Ishikawa (cell line): ENCODE measurements around the gene LRP1.

ENCODE experiments used
- CEBPB ChIP-seq: IDR thresholded peaks from 2 replicates; pipeline ENCODE4 v1.6.1; 2012
- CREB1 ChIP-seq: IDR thresholded peaks from 2 replicates; pipeline ENCODE4 v1.6.1; 2012; ENCODE audit warnings: low read depth
- EGR1 ChIP-seq: IDR thresholded peaks from 2 replicates; pipeline ENCODE4 v1.6.1; 2012
- EP300 ChIP-seq: IDR thresholded peaks from 2 replicates; pipeline ENCODE4 v1.6.1; 2012; ENCODE audit warnings: borderline replicate concordance
- FOXM1 ChIP-seq: IDR thresholded peaks from 2 replicates; pipeline ENCODE4 v1.6.1; 2012; ENCODE audit warnings: low read depth, borderline replicate concordance
- MAX ChIP-seq: IDR thresholded peaks from 2 replicates; pipeline ENCODE4 v1.6.1; 2012
- NFIC ChIP-seq: IDR thresholded peaks from 2 replicates; pipeline ENCODE4 v1.6.1; 2012
- RAD21 ChIP-seq: IDR thresholded peaks from 2 replicates; pipeline ENCODE4 v1.6.1; 2012; ENCODE audit warnings: low read depth
- TAF1 ChIP-seq: IDR thresholded peaks from 2 replicates; pipeline ENCODE4 v1.6.1; 2012; ENCODE audit warnings: low read depth, mild to moderate bottlenecking
- TCF12 ChIP-seq: IDR thresholded peaks from 2 replicates; pipeline ENCODE4 v1.6.1; 2012; ENCODE audit warnings: low read depth
- TEAD4 ChIP-seq: IDR thresholded peaks from 2 replicates; pipeline ENCODE4 v1.6.1; 2012
- USF1 ChIP-seq: IDR thresholded peaks from 2 replicates; pipeline ENCODE4 v1.6.1; 2012
- YY1 ChIP-seq: IDR thresholded peaks from 2 replicates; pipeline ENCODE4 v1.6.1; 2012; ENCODE audit warnings: low read depth
- ZBTB7A ChIP-seq: IDR thresholded peaks from 2 replicates; pipeline ENCODE4 v1.6.1; 2012; ENCODE audit warnings: low read depth
- TF ChIP-seq, protein P1 (sequence below): IDR thresholded peaks from 2 replicates; pipeline ENCODE4 v1.6.1; 2012; ENCODE audit warnings: low read depth, mild to moderate bottlenecking

LRP1 gene

DNA sequence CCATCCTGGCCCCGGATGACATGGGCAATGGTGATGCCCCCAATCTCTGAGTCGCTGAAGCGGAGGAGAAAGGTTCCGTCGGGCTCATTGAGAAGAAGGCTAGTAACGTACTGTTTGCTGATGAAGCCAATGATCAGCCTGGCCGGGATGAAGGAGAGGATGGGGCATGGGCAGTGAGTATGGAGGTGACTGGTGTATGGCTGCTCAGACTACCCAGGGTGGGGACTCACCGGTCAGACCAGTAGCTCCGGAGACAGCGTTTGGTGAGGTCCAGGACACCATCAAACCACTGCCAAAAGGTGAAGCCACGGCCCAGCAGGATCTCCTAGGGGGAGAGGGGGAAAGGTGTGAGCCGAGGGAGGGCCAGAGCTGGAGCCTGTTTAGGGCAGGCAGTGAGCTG lies 28.5 kb upstream of the LRP1 start:
- TF ChIP-seq TAF1, result no peak
- TF ChIP-seq TEAD4, result no peak
- no peak for TF ChIP-seq EP300
- TF ChIP-seq NFIC, result no peak
- no peak for TF ChIP-seq YY1
- no peak for TF ChIP-seq RAD21
- TF ChIP-seq EGR1, result no peak
- TF ChIP-seq MAX, result no peak
- TF ChIP-seq CREB1, result no peak
- TF ChIP-seq TCF12, result no peak
- TF ChIP-seq ZBTB7A, result no peak
- no peak for TF ChIP-seq USF1
- TF ChIP-seq FOXM1, result no peak

DNA sequence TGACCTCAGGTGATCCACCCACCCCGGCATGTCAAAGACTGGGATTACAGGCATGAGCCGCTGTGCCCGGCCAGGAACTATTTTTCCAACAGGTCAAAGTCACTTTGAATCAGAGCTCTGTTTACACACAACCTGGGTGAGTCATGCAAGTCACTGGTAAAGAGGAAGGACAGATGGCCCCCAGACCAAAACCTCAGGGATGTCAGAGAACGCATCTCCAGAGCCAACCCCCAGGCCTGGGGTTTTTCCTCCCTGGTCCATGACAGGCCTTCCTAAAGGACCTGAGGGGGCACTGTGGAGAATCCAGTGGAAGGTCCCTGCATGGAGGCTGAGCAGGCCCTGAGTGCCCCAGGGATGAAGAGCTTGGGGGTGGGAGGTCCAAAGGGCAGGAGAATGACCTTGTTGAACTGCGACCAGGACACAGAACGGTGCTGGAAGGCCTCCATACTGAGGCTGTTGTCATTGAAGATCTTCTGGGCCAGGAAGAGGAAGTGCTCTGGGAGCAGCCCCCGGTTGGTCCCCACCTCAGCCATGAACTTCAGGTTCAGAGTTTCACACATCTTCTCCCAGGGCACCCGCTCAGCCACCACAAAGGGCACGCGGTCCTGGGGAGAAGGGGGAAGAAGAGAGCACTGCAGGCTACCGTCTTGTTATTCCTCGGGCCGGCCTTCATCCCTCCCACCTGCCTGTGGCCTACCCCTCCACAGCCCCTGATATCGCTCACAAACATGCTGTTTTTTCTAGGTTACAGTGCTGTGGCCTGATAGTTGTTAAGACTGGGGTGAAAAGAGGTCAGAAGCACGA lies 26.2 kb upstream of the LRP1 start:
- TF ChIP-seq MAX (no peak), RAD21 (no peak), YY1 (no peak), NFIC (no peak), ZBTB7A (no peak), TEAD4 (no peak), CEBPB (no peak), USF1 (no peak), EP300 (no peak), FOXM1 (no peak)

GRCh38 chr12:57103856-57104255 lies 24.4 kb upstream of the LRP1 start:
- TF ChIP-seq, protein P1, sequence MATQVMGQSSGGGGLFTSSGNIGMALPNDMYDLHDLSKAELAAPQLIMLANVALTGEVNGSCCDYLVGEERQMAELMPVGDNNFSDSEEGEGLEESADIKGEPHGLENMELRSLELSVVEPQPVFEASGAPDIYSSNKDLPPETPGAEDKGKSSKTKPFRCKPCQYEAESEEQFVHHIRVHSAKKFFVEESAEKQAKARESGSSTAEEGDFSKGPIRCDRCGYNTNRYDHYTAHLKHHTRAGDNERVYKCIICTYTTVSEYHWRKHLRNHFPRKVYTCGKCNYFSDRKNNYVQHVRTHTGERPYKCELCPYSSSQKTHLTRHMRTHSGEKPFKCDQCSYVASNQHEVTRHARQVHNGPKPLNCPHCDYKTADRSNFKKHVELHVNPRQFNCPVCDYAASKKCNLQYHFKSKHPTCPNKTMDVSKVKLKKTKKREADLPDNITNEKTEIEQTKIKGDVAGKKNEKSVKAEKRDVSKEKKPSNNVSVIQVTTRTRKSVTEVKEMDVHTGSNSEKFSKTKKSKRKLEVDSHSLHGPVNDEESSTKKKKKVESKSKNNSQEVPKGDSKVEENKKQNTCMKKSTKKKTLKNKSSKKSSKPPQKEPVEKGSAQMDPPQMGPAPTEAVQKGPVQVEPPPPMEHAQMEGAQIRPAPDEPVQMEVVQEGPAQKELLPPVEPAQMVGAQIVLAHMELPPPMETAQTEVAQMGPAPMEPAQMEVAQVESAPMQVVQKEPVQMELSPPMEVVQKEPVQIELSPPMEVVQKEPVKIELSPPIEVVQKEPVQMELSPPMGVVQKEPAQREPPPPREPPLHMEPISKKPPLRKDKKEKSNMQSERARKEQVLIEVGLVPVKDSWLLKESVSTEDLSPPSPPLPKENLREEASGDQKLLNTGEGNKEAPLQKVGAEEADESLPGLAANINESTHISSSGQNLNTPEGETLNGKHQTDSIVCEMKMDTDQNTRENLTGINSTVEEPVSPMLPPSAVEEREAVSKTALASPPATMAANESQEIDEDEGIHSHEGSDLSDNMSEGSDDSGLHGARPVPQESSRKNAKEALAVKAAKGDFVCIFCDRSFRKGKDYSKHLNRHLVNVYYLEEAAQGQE, result no peak
- TF ChIP-seq EP300 (no peak), ZBTB7A (no peak), YY1 (no peak), MAX (no peak), CREB1 (no peak), NFIC (no peak), TCF12 (no peak), CEBPB (no peak), USF1 (no peak), EGR1 (no peak), TEAD4 (no peak), FOXM1 (no peak), RAD21 (no peak), TAF1 (no peak)

DNA sequence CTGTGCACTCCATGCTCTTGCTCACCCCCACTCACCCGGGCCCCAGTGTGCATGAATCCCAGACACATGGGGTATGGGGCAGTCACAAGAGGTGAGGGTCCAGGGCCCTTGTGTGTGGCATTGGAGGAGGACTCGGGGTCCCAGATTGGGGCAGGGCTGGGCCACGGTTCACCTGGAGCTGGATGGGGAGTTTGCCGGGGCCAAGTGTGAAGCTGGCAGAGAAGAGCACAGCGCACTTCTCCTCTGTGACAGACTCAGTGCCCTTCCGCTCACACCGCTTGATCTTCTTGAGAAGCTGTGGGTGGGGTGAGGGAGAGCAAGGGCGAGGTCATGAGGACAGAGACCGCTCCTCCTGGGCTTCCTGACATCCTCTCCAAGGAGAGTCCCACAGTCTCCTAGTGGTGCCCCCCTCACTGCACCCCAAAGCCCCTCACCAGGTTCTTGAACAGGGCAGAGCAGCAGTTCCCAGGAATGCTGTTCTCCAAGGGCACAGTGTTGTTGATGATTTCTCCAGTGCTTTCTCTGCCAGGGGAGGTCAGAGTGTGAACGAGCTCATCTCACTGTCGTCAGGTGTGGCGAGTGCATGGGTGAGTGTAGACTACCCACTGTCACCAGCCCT lies 23.9 kb upstream of the LRP1 start:
- TF ChIP-seq YY1 (no peak), EGR1 (no peak), RAD21 (no peak), TCF12 (no peak), TEAD4 (no peak), USF1 (no peak), ZBTB7A (no peak), CEBPB (no peak), CREB1 (no peak), EP300 (no peak), NFIC (no peak), FOXM1 (no peak), TAF1 (no peak), MAX (no peak)
- TF ChIP-seq, protein P1, result no peak
